ENCODE measurements around the gene STXBP3.
A peak's percentile ranks its signal among the peaks of the same experiment; 100 is the strongest.
"Not testable (repeated sequence)": the region's sequence is repeated elsewhere in the genome, so short reads cannot be mapped to it uniquely, and the experiment has no call there.

Gene STXBP3, protein sequence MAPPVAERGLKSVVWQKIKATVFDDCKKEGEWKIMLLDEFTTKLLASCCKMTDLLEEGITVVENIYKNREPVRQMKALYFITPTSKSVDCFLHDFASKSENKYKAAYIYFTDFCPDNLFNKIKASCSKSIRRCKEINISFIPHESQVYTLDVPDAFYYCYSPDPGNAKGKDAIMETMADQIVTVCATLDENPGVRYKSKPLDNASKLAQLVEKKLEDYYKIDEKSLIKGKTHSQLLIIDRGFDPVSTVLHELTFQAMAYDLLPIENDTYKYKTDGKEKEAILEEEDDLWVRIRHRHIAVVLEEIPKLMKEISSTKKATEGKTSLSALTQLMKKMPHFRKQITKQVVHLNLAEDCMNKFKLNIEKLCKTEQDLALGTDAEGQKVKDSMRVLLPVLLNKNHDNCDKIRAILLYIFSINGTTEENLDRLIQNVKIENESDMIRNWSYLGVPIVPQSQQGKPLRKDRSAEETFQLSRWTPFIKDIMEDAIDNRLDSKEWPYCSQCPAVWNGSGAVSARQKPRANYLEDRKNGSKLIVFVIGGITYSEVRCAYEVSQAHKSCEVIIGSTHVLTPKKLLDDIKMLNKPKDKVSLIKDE

GRCh38 chr1:108746382-108747170 is at the start of gene STXBP3:
Gene STXBP3, plus strand, starts transcription at chr1:108746674. Its CDS starts 64 bp downstream, at chr1:108746738.
- DNase-seq (ENCODE audit: low spot score) = peak; percentile 90

- DNase-seq (ENCODE audit: low spot score) = no peak
Observed at GRCh38 chr1:108699375-108700332, 46.8 kb upstream of the STXBP3 start.

DNA sequence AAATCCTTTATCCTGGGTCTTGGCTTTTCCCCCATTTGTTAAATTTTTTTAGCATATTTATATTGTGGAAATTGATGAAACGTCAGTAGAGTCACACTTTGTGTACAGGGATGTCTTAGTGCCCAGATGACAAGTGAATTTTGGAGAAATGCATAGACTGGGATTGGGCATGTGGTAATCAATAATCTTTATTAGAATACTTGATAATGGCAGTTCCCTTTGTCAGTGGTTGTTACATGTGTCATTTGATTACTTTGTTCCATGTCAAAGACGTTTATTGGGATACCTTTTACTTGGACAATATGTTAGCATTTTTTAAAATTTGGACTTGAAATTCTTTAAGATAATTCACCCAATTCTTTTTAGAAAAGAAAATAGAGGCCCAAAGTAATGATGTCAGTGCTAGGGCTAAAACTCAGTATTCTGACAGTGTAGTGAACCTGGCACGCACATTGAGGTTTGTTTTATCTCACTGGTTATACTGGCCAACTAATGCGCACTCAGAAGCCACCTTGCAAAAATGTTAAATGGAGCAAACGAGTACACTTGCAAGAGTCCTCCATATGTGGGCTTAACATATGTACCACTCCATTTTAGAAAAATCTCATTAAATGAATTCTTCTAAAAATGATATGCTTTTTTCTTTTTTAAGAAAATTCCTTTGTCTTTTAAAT is 45.2 kb upstream of the STXBP3 start:
- DNase-seq (ENCODE audit: low spot score) = no peak

DNA sequence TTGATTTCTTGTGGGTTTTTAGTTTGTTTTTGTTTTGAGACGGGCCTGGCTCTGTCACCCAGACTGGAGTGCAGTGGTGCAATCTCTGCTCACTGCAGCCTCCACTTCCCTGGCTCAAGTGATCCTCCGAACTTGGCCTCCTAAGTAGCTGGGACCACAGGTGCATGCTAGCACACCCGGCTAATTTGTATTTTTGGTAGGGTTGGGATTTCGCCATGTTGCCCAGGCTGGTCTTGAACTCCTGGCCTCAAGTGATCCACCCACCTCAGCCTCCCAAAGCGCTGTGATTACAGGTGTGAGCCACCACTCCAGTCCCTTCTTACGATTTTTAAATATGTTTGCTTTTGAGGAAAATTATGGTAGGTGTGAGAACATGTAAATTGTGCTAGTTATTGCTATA is 44.4 kb upstream of the STXBP3 start:
- DNase-seq (ENCODE audit: low spot score) = not testable (repeated sequence)

DNA sequence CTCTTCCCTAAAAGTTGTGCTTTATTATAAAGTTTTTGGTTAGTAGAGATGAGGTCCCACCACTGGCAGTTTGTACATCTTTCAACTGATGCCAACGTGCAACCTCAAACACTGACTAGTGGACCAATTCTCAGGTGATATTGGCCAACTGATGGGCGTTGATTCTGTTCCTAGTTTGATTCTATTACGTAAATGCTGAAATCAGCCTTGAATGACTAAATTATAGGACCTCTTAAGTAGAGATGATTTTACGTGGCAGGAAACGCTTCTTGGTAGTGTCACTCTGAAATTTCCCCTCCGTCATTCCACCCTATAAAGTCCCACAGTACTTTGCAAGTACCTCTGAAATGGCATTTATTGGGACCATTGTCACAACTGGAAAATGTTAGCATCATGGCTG is 42.5 kb upstream of the STXBP3 start:
- no peak for DNase-seq (ENCODE audit: low spot score)

GRCh38 chr1:108704496-108704895 is 42.0 kb upstream of the STXBP3 start:
- DNase-seq (ENCODE audit: low spot score) = peak; percentile 40

GRCh38 chr1:108706643-108707042 is 39.8 kb upstream of the STXBP3 start:
- DNase-seq (ENCODE audit: low spot score) = no peak

GRCh38 chr1:108708691-108709660 is 37.5 kb upstream of the STXBP3 start:
- DNase-seq (ENCODE audit: low spot score) = no peak

- DNase-seq (ENCODE audit: low spot score) = no peak
Observed at GRCh38 chr1:108712606-108713150, 33.8 kb upstream of the STXBP3 start, which contains the start of gene FNDC7. Gene FNDC7, plus strand, starts transcription at chr1:108712908. Its CDS starts 26 bp downstream, at chr1:108712934.

DNA sequence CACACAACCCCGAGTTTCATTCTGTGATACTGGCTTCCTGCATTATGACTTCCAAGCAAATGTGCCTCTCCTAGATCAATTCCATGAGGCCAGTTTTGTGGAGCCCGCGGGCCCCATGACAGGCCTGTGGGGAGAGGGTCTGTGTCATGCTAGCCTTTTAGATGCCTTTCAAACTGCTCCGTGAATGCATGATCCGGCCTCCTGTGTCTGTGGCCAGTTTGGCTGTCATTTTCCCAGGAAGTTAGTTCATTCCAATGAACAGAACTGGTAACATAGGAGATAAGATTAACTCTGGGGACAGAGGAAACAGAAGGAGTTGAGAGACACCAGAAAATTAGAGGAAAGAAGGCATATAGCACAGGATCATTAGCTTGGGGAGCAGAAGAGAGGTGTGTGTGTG is 30.5 kb upstream of the STXBP3 start:
- DNase-seq (ENCODE audit: low spot score) = no peak

GRCh38 chr1:108716437-108717230 is 29.8 kb upstream of the STXBP3 start:
- no peak for DNase-seq (ENCODE audit: low spot score)

GRCh38 chr1:108717774-108718316 is 28.6 kb upstream of the STXBP3 start:
- no peak for DNase-seq (ENCODE audit: low spot score)

DNA sequence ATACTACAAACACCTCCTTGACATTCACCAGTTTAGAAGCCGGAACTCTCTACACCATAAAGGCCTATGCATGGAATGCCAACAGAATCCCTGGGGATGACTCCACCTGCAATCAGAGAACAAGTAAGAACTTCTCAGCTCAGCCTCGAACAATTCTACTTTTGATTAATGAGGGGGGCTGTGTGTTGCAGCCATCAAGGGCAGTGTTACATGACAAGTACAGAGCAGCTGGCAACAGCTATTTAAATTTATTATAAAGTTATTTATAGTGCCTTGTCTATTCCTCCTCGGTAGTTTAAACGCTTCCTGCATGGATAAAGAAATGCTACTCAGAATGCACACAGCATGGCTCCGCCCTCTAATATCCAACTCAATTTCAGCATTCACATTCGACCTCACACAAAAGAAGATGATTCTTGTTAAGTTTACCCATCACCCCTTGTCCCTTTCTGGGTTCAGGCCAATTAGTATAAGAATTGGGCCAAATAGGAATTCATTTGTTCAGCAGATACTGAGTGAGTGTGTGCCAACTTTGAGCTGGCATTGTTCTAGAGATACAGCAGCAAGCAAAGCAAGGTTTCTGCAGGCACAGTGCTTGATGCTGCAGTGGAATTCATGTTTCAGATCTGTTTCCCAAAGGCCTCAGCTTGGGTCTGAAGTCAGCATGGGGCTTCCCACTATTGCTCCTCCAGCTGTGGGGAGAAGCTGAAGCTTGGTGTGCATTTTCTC is 27.4 kb upstream of the STXBP3 start:
- DNase-seq (ENCODE audit: low spot score) = no peak

GRCh38 chr1:108719656-108720435 is 26.6 kb upstream of the STXBP3 start:
- peak; percentile 79 for DNase-seq (ENCODE audit: low spot score)

- no peak for DNase-seq (ENCODE audit: low spot score)
Observed at GRCh38 chr1:108722292-108722691, 24.2 kb upstream of the STXBP3 start.

GRCh38 chr1:108725906-108726305 is 20.6 kb upstream of the STXBP3 start:
- DNase-seq (ENCODE audit: low spot score) = no peak
